Measurements from ENCODE around the gene AGFG1. TPM values are rescaled to one million over a fixed set of nuclear protein-coding genes. Genes with fewer than 3 reads are reported as not detected.
A peak's percentile ranks its signal among the peaks of the same experiment; 100 is the strongest.

Gene AGFG1
- total and polyA plus RNA-seq, 11 donors, result 12.0 to 92.1 (median 60.0) TPM

DNA sequence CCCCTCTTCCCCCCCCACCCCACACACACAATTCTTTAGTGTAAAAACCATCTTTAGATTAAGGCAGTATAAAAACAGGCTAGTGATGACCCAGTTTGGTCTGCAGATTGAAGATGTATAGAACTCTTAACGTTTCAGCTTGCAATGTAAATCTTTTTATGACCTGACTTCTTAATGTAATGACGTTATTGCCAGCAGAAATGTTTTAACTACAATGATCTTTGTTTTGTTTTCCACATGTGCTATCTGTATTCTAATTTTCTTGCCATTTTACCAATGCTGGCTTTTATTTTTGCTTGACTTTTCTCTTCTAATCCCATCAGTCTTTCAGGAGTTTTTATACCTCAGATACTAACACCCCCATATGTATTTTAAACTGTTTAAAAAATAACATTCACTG lies 25.2 kb downstream of the AGFG1 start:
- TF ChIP-seq POLR2A (IDR thresholded peaks at IDR 0.05), result no peak
- TF ChIP-seq, protein P1, sequence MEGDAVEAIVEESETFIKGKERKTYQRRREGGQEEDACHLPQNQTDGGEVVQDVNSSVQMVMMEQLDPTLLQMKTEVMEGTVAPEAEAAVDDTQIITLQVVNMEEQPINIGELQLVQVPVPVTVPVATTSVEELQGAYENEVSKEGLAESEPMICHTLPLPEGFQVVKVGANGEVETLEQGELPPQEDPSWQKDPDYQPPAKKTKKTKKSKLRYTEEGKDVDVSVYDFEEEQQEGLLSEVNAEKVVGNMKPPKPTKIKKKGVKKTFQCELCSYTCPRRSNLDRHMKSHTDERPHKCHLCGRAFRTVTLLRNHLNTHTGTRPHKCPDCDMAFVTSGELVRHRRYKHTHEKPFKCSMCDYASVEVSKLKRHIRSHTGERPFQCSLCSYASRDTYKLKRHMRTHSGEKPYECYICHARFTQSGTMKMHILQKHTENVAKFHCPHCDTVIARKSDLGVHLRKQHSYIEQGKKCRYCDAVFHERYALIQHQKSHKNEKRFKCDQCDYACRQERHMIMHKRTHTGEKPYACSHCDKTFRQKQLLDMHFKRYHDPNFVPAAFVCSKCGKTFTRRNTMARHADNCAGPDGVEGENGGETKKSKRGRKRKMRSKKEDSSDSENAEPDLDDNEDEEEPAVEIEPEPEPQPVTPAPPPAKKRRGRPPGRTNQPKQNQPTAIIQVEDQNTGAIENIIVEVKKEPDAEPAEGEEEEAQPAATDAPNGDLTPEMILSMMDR (IDR thresholded peaks at IDR 0.05), result no peak
- no peak for DNase-seq

GRCh38 chr2:227499627-227500300 lies 27.8 kb downstream of the AGFG1 start:
- 74 to 85% (median 83%) methylated on average over 6 of the region's 6 CpGs for WGBS, 4 donors
- no peak for TF ChIP-seq POLR2A (IDR thresholded peaks at IDR 0.05)
- TF ChIP-seq, protein P1 (IDR thresholded peaks at IDR 0.05), result no peak
- no peak for DNase-seq
- Histone ChIP-seq H3K27ac (no peak overlapping the region), H3K4me1 (peaks cover 0 to 47% (median 26%) of the 10 kb centered on the region in 12 donors), H3K4me3 (no peak overlapping the region), H3K27me3 (no peaks in the 10 kb centered on the region), H3K9me3 (no peaks in the 10 kb centered on the region), H3K36me3 (peaks cover 0 to 29% (median 2%) of the 10 kb centered on the region in 9 donors)
- intact Hi-C loops (cut with DNase I), result no loop called here
- no peak for ATAC-seq

More for the DNA sequence above, 25.2 kb downstream of the AGFG1 start:
- H3K4me1 ChIP-seq, result peaks cover 0 to 22% (median 13%) of the 10 kb centered on the region in 12 donors
- no peaks in the 10 kb centered on the region for H3K27me3 ChIP-seq
- intact Hi-C loops (cut with DNase I), result no loop called here
- no peaks in the 10 kb centered on the region for H3K9me3 ChIP-seq
- H3K27ac ChIP-seq, result no peak overlapping the region
- peaks cover 0 to 55% (median 8%) of the 10 kb centered on the region in 9 donors for H3K36me3 ChIP-seq
- 76 to 88% (median 82%) methylated on average over 2 of the region's 2 CpGs for WGBS, 4 donors
- no peak overlapping the region for H3K4me3 ChIP-seq
- no peak for ATAC-seq

GRCh38 chr2:227500301-227500630 lies 28.3 kb downstream of the AGFG1 start:
- H3K9me3 ChIP-seq, result no peaks in the 10 kb centered on the region
- peaks cover 0 to 24% (median 0%) of the 10 kb centered on the region in 9 donors for H3K36me3 ChIP-seq
- DNase-seq (no peak), ATAC-seq (no peak)
- TF ChIP-seq, protein P1 (IDR thresholded peaks at IDR 0.05), result no peak
- TF ChIP-seq POLR2A (IDR thresholded peaks at IDR 0.05), result no peak
- intact Hi-C loops (cut with DNase I), result no loop called here
- WGBS, 4 donors, result 95 to 100% (median 97%) methylated on average over 1 of the region's 1 CpG
- no peak overlapping the region for H3K4me3 ChIP-seq
- peaks cover 0 to 52% (median 28%) of the 10 kb centered on the region in 12 donors for H3K4me1 ChIP-seq
- no peaks in the 10 kb centered on the region for H3K27me3 ChIP-seq
- H3K27ac ChIP-seq, result no peak overlapping the region

DNA sequence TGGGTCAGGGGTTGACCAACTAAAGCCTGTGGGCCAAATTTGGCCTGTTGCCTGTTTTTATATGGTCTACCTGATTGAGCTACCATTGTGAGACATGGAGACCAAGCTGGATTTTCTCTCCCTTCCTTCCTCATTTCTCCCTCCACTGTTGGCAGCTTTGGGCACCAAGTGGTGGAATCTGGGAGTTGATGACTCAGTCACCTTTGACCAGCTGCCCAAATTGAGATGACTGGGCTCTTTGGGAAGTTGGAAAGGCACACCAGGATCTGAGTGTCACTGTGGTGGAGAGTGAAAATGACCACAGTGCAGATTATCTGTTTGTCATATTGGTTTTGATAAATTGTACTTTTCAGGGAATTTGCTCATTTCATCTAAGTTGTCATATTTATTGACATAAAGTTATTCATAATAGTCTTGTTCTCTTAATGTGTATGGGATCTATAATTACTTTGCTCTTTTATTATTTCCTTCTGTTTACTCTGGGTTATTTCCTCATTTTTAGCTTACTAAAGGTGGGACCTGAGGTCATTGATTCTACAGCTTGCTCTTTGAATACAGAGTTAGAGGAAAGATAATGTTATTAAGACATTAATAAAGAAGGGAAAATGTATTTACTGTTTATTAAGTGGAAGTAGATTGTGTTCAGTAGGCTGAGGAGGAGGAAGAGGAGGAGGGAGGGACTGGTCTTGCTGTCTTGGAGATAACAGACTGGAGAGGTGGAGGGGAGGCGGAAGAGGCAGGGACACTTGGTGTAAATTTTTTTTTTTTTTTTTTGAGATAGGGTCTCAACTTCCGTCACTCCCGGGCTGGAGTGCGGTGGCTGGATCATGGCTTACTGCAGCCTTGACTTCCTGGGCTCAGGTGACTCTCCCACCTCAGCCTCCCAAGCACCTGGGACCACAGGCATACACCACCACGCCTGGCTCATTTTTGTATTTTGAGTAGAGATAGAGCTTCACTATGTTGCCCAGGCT lies 31.8 kb downstream of the AGFG1 start:
- Histone ChIP-seq H3K36me3 (peaks cover 0 to 14% (median 0%) of the 10 kb centered on the region in 9 donors), H3K9me3 (no peaks in the 10 kb centered on the region), H3K4me3 (no peak overlapping the region), H3K27ac (peak overlapping the region in 1 of 12 donors; percentile 42), H3K27me3 (no peaks in the 10 kb centered on the region), H3K4me1 (peaks cover 0 to 79% (median 49%) of the 10 kb centered on the region in 12 donors)
- 93 to 100% (median 98%) methylated on average over 5 of the region's 5 CpGs for WGBS, 4 donors
- DNase-seq (peak in 2 of 5 donors; percentile 29 to 47), ATAC-seq (peak; percentile 49 to 84 (median 64))
- intact Hi-C loops (cut with DNase I), result loop anchor here in 1 of 10 donors (1.0 kb wide), 1 partner anchor 28 kb away; no protein-coding TSS in a partner anchor
- TF ChIP-seq POLR2A (IDR thresholded peaks at IDR 0.05), result no peak
- TF ChIP-seq, protein P1 (IDR thresholded peaks at IDR 0.05), result no peak

Data from heart left ventricle (tissue), 16 donors.